H9 (cell line): ENCODE measurements around the gene IFNL2. TPM values are rescaled to one million over a fixed set of nuclear protein-coding genes. Genes with fewer than 3 reads are reported as not detected.

Experiments
- DNase-seq: peaks from one replicate; pipeline ENCODE4 v3.0.0-alpha.2; 2017
- H2AFZ ChIP-seq: one replicate; pipeline ENCODE4 v1.6.1; 2013; ENCODE audit warnings: mild to moderate bottlenecking, low read length, control low read depth, moderate library complexity
- H2AK5ac ChIP-seq: 2 replicates; pipeline ENCODE4 v1.6.1; 2013; ENCODE audit warnings: low read length, control low read depth, mixed read lengths; ENCODE audit not compliant: insufficient read length
- H2BK120ac ChIP-seq: one replicate; pipeline ENCODE4 v1.6.1; 2013; ENCODE audit warnings: low read depth, mild to moderate bottlenecking, low read length, control low read depth, inconsistent platforms; ENCODE audit not compliant: poor library complexity, severe bottlenecking
- H2BK12ac ChIP-seq: 2 replicates; pipeline ENCODE4 v1.6.1; 2013; ENCODE audit warnings: low read length, control low read depth, mixed read lengths, low read depth; ENCODE audit not compliant: insufficient read length
- H2BK15ac ChIP-seq: 2 replicates; pipeline ENCODE4 v1.6.1; 2013; ENCODE audit warnings: low read depth, low read length, control low read depth
- H2BK20ac ChIP-seq: one replicate; pipeline ENCODE4 v1.6.1; 2013; ENCODE audit warnings: low read depth, mild to moderate bottlenecking, low read length, control low read depth, inconsistent platforms; ENCODE audit not compliant: poor library complexity, severe bottlenecking
- H2BK5ac ChIP-seq: 2 replicates; pipeline ENCODE4 v1.6.1; 2013; ENCODE audit warnings: low read length, control low read depth, mixed read lengths; ENCODE audit not compliant: insufficient read length
- H3K14ac ChIP-seq: 2 replicates; pipeline ENCODE4 v1.6.1; 2013; ENCODE audit warnings: low read length, control low read depth; ENCODE audit not compliant: insufficient read depth
- H3K18ac ChIP-seq: 2 replicates; pipeline ENCODE4 v1.6.1; 2013; ENCODE audit warnings: low read depth, mild to moderate bottlenecking, mixed read lengths, low read length, control low read depth; ENCODE audit not compliant: insufficient read length
- H3K23ac ChIP-seq: 2 replicates; pipeline ENCODE4 v1.6.1; 2013; ENCODE audit warnings: low read length, control low read depth, mixed read lengths, low read depth; ENCODE audit not compliant: insufficient read length
- H3K23me2 ChIP-seq: 2 replicates; pipeline ENCODE4 v1.6.1; 2013; ENCODE audit warnings: low read depth, mild to moderate bottlenecking, mixed read lengths, low read length, control low read depth; ENCODE audit not compliant: insufficient read length, poor library complexity, severe bottlenecking
- H3K27ac ChIP-seq: 2 replicates; pipeline ENCODE4 v1.5.1; 2013; ENCODE audit warnings: low read length, control low read depth, mixed read lengths, low read depth; ENCODE audit not compliant: insufficient read length
- H3K27me3 ChIP-seq: 2 replicates; pipeline ENCODE4 v1.6.1; 2013; ENCODE audit warnings: low read length, control low read depth, inconsistent platforms; ENCODE audit not compliant: insufficient read depth
- H3K4ac ChIP-seq: 2 replicates; pipeline ENCODE4 v1.6.1; 2013; ENCODE audit warnings: low read depth, mild to moderate bottlenecking, control low read depth, inconsistent platforms, low read length, moderate library complexity
- H3K4me1 ChIP-seq: 2 replicates; pipeline ENCODE4 v1.6.1; 2013; ENCODE audit warnings: low read length, control low read depth, inconsistent platforms; ENCODE audit not compliant: insufficient read depth
- H3K4me2 ChIP-seq: 2 replicates; pipeline ENCODE4 v1.6.1; 2013; ENCODE audit warnings: low read length, control low read depth, mixed read lengths; ENCODE audit not compliant: insufficient read length, insufficient read depth
- H3K56ac ChIP-seq: 2 replicates; pipeline ENCODE4 v1.6.1; 2013; ENCODE audit warnings: low read depth, mild to moderate bottlenecking, mixed read lengths, low read length, control low read depth; ENCODE audit not compliant: insufficient read length
- H3K79me1 ChIP-seq: 2 replicates; pipeline ENCODE4 v1.6.1; 2013; ENCODE audit warnings: low read depth, mild to moderate bottlenecking, moderate library complexity, low read length, control low read depth, inconsistent platforms; ENCODE audit not compliant: insufficient read depth, poor library complexity, severe bottlenecking
- H3K79me2 ChIP-seq: 2 replicates; pipeline ENCODE4 v1.6.1; 2013; ENCODE audit warnings: low read length, control low read depth, inconsistent platforms; ENCODE audit not compliant: insufficient read depth
- H3K9ac ChIP-seq: 2 replicates; pipeline ENCODE4 v1.6.1; 2013; ENCODE audit warnings: low read length, control low read depth, mixed read lengths; ENCODE audit not compliant: insufficient read length; ENCODE audit errors: extremely low read depth
- H3K9me3 ChIP-seq: one replicate; pipeline ENCODE4 v1.6.1; 2013; ENCODE audit warnings: low read depth, low read length, inconsistent platforms; ENCODE audit not compliant: control insufficient read depth
- H3T11ph ChIP-seq: one replicate; pipeline ENCODE4 v1.6.1; 2013; ENCODE audit warnings: mild to moderate bottlenecking, low read length, control low read depth, inconsistent platforms
- H4K20me1 ChIP-seq: one replicate; pipeline ENCODE4 v1.6.1; 2013; ENCODE audit not compliant: control insufficient read depth, insufficient read length, insufficient read depth
- H4K5ac ChIP-seq: 2 replicates; pipeline ENCODE4 v1.6.1; 2013; ENCODE audit warnings: low read depth, mild to moderate bottlenecking, mixed read lengths, low read length, control low read depth; ENCODE audit not compliant: insufficient read length
- H4K8ac ChIP-seq: replicated peaks from 2 replicates; pipeline ENCODE4 v1.6.1; 2013; ENCODE audit warnings: low read length, control low read depth, mixed read lengths, low read depth; ENCODE audit not compliant: insufficient read length
- H4K91ac ChIP-seq: 2 replicates; pipeline ENCODE4 v1.6.1; 2013; ENCODE audit warnings: low read depth, mild to moderate bottlenecking, moderate library complexity, mixed read lengths, low read length, control low read depth; ENCODE audit not compliant: insufficient read length
- H3K27ac Mint-ChIP-seq, 3 experiments: 2 replicates in 2 of 3; 3 replicates in 1 of 3; pipeline ENCODE4 v1.8.0; 2020 to 2021; ENCODE audit warnings: mixed read lengths in 3 of 3, mild to moderate bottlenecking in 1 of 3, moderate library complexity in 1 of 3
- H3K27me3 Mint-ChIP-seq: 2 replicates; pipeline ENCODE4 v1.8.0; 2021; ENCODE audit warnings: low read depth, mild to moderate bottlenecking, moderate library complexity, mixed read lengths
- H3K36me3 Mint-ChIP-seq, 3 experiments: 2 replicates in 2 of 3; 3 replicates in 1 of 3; pipeline ENCODE4 v1.8.0; 2020 to 2021; ENCODE audit warnings: low read depth in 3 of 3, mixed read lengths in 3 of 3; ENCODE audit not compliant: insufficient read depth in 1 of 3
- H3K4me1 Mint-ChIP-seq, 2 experiments: 2 replicates each; pipeline ENCODE4 v1.8.0; 2020; ENCODE audit warnings: mixed read lengths in 2 of 2
- H3K4me3 Mint-ChIP-seq, 2 experiments: 2 replicates in 1 of 2; 3 replicates in 1 of 2; pipeline ENCODE4 v1.8.0; 2020 to 2021; ENCODE audit warnings: mild to moderate bottlenecking in 2 of 2, mixed read lengths in 2 of 2, moderate library complexity in 1 of 2
- H3K9me3 Mint-ChIP-seq, 2 experiments: 2 replicates in 1 of 2; 3 replicates in 1 of 2; pipeline ENCODE4 v1.8.0; 2020; ENCODE audit warnings: mild to moderate bottlenecking in 2 of 2, mixed read lengths in 2 of 2, moderate library complexity in 1 of 2
- WGBS: extraction: QIAGEN DNeasy Blood & Tissue Kit; methylation state at CpG from one replicate; pipeline ENCODE4 v1.1.7; 2013; ENCODE audit warnings: missing lambda C conversion rate, low lambda C conversion rate, mixed read lengths; ENCODE audit not compliant: insufficient read length; ENCODE audit errors: extremely low coverage; 5-methylcytosine and 5-hydroxymethylcytosine counted together
- total RNA-seq: library from RNA; stranded (reverse); gene quantifications from 2 replicates; pipeline ENCODE4 v1.2.1, GENCODE V29; 2021
- TF ChIP-seq, protein P1 (sequence below): fragments of 200-600 bp; sonication (generic); conservative IDR thresholded peaks from 3 replicates; pipeline ENCODE4 v1.8.0; 2021; ENCODE audit warnings: antibody characterized with exemption, mild to moderate bottlenecking

IFNL2 gene
- total RNA-seq, 1 experiment from 2014 or later, result not detected

DNA sequence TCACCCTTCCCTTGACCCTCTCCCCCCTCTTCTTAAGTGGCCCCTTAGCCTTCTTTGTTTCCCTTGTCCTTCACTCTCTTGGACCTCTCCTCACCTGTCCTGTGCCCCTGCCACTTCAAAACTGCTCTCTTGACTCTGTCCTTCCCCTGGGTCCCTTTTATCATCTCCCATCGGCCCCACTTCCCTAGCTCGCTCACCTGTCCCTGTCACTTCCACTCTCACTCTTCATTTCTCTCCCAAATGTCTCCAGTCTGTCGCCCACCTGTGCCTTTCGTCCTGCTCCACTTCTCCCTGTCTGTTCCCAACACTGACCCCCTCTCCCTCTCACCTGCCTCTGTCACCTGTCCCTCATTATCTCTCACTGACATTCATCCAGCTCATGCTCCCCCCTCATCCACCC, 28.7 kb downstream of the IFNL2 start:
- no peak for DNase-seq
- H2BK15ac ChIP-seq, result no peak overlapping the region
- H3K9me3 ChIP-seq, result no peaks in the 10 kb centered on the region
- no peak overlapping the region for H3T11ph ChIP-seq
- no peaks in the 10 kb centered on the region for H3K79me2 ChIP-seq
- no peak overlapping the region for H2BK120ac ChIP-seq
- H3K9ac ChIP-seq, result no peak overlapping the region
- H2BK20ac ChIP-seq, result no peak overlapping the region
- no peaks in the 10 kb centered on the region for H3K4me1 ChIP-seq
- H4K91ac ChIP-seq, result no peak overlapping the region
- H3K27ac ChIP-seq, result no peak overlapping the region
- Mint-ChIP-seq H3K27me3 (peaks cover 39% of the 10 kb centered on the region), H3K4me3 (no peak overlapping the region; a peak in 1 of 5 replicates), H3K36me3 (no peaks in the 10 kb centered on the region), H3K27ac (peak overlapping the region in 1 of 3 experiments; percentile 3; a peak in 1 of 7 replicates), H3K4me1 (peaks cover 0 to 14% of the 10 kb centered on the region in 2 experiments; a peak in 2 of 4 replicates), H3K9me3 (no peaks in the 10 kb centered on the region)
- no peaks in the 10 kb centered on the region for H4K20me1 ChIP-seq
- no peaks in the 10 kb centered on the region for H3K23me2 ChIP-seq
- no peak overlapping the region for H4K5ac ChIP-seq
- no CpG with 5 or more reads among the region's 4 CpGs for WGBS
- no peak overlapping the region for H3K56ac ChIP-seq
- TF ChIP-seq, protein P1, sequence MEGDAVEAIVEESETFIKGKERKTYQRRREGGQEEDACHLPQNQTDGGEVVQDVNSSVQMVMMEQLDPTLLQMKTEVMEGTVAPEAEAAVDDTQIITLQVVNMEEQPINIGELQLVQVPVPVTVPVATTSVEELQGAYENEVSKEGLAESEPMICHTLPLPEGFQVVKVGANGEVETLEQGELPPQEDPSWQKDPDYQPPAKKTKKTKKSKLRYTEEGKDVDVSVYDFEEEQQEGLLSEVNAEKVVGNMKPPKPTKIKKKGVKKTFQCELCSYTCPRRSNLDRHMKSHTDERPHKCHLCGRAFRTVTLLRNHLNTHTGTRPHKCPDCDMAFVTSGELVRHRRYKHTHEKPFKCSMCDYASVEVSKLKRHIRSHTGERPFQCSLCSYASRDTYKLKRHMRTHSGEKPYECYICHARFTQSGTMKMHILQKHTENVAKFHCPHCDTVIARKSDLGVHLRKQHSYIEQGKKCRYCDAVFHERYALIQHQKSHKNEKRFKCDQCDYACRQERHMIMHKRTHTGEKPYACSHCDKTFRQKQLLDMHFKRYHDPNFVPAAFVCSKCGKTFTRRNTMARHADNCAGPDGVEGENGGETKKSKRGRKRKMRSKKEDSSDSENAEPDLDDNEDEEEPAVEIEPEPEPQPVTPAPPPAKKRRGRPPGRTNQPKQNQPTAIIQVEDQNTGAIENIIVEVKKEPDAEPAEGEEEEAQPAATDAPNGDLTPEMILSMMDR, result no peak
- no peak overlapping the region for H2BK12ac ChIP-seq
- no peak overlapping the region for H2BK5ac ChIP-seq
- H3K27me3 ChIP-seq, result no peaks in the 10 kb centered on the region
- no peak overlapping the region for H2AFZ ChIP-seq
- H3K4me2 ChIP-seq, result no peak overlapping the region
- no peak overlapping the region for H4K8ac ChIP-seq
- no peak overlapping the region for H3K18ac ChIP-seq
- no peak overlapping the region for H2AK5ac ChIP-seq
- H3K79me1 ChIP-seq, result no peaks in the 10 kb centered on the region
- H3K4ac ChIP-seq, result no peak overlapping the region
- no peak overlapping the region for H3K14ac ChIP-seq
- no peak overlapping the region for H3K23ac ChIP-seq
